ENCODE measurements around the gene CCR5AS.

CCR5AS gene

DNA sequence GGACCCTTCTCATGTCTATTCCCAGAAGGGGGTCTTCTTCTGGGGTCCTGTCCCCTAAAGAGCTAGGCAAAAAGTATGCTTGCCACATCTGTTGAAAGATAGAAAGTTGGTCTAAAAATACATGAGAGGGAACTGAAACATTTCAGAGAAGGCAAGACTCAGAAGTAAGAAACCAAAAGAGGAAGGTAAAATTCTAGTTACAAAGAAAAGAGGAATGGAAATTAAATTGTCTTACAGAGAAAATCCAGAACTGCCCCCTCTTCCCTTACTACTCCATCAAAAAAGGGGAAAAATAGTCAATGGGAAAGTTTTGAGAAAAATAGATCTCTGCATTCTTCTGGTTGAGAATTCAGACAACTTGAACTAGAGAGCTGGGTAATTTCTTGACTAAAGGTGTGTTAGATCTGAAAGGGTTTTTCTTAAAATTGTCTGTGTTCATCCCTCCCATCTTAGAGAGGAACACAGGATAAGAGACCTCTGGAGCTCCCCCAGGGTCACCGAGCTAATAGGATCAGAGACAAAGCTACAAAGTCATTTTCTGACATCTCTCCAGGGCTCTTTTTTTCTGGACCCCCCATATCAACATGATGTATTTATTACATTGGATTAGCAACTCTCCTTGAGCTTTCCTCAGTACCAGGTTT is 85.3 kb downstream of the CCR5AS start:
- H3K9me2 ChIP-seq (ENCODE audit: insufficient read depth, low read length): no peaks in the 10 kb centered on the region
- H3K4me3 ChIP-seq (ENCODE audit: low read length): no peak overlapping the region
- no peak overlapping the region for H2AFZ ChIP-seq (ENCODE audit: low read depth, low read length)
- H3K79me2 ChIP-seq (replicated peaks; ENCODE audit: insufficient read depth, low read length): no peaks in the 10 kb centered on the region
- no peak overlapping the region for H3K9ac ChIP-seq (ENCODE audit: low read length)
- no peaks in the 10 kb centered on the region for H3K36me3 ChIP-seq (ENCODE audit: insufficient read depth, low read length)
- TF ChIP-seq EZH2 (IDR thresholded peaks at IDR 0.05; ENCODE audit: borderline replicate concordance, insufficient read depth, low read length, poor library complexity, severe bottlenecking): no peak
- TF ChIP-seq RAD21 (conservative IDR thresholded peaks at IDR 0.05): no peak
- TF ChIP-seq, protein P1, sequence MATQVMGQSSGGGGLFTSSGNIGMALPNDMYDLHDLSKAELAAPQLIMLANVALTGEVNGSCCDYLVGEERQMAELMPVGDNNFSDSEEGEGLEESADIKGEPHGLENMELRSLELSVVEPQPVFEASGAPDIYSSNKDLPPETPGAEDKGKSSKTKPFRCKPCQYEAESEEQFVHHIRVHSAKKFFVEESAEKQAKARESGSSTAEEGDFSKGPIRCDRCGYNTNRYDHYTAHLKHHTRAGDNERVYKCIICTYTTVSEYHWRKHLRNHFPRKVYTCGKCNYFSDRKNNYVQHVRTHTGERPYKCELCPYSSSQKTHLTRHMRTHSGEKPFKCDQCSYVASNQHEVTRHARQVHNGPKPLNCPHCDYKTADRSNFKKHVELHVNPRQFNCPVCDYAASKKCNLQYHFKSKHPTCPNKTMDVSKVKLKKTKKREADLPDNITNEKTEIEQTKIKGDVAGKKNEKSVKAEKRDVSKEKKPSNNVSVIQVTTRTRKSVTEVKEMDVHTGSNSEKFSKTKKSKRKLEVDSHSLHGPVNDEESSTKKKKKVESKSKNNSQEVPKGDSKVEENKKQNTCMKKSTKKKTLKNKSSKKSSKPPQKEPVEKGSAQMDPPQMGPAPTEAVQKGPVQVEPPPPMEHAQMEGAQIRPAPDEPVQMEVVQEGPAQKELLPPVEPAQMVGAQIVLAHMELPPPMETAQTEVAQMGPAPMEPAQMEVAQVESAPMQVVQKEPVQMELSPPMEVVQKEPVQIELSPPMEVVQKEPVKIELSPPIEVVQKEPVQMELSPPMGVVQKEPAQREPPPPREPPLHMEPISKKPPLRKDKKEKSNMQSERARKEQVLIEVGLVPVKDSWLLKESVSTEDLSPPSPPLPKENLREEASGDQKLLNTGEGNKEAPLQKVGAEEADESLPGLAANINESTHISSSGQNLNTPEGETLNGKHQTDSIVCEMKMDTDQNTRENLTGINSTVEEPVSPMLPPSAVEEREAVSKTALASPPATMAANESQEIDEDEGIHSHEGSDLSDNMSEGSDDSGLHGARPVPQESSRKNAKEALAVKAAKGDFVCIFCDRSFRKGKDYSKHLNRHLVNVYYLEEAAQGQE (IDR thresholded peaks at IDR 0.05; ENCODE audit: borderline replicate concordance): no peak
- TF ChIP-seq POLR2AphosphoS5 (IDR thresholded peaks at IDR 0.05): no peak
- no peak for TF ChIP-seq EP300 (conservative IDR thresholded peaks at IDR 0.05; ENCODE audit: poor library complexity, severe bottlenecking)
- no peak for TF ChIP-seq MXI1 (conservative IDR thresholded peaks at IDR 0.05; ENCODE audit: poor library complexity, severe bottlenecking)
- TF ChIP-seq, protein P2, sequence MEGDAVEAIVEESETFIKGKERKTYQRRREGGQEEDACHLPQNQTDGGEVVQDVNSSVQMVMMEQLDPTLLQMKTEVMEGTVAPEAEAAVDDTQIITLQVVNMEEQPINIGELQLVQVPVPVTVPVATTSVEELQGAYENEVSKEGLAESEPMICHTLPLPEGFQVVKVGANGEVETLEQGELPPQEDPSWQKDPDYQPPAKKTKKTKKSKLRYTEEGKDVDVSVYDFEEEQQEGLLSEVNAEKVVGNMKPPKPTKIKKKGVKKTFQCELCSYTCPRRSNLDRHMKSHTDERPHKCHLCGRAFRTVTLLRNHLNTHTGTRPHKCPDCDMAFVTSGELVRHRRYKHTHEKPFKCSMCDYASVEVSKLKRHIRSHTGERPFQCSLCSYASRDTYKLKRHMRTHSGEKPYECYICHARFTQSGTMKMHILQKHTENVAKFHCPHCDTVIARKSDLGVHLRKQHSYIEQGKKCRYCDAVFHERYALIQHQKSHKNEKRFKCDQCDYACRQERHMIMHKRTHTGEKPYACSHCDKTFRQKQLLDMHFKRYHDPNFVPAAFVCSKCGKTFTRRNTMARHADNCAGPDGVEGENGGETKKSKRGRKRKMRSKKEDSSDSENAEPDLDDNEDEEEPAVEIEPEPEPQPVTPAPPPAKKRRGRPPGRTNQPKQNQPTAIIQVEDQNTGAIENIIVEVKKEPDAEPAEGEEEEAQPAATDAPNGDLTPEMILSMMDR (IDR thresholded peaks at IDR 0.05; ENCODE audit: poor library complexity, severe bottlenecking): no peak
- TF ChIP-seq SMC3 (conservative IDR thresholded peaks at IDR 0.05; ENCODE audit: poor library complexity): no peak
- TF ChIP-seq TAF1 (IDR thresholded peaks at IDR 0.05; ENCODE audit: low read depth): no peak
- H3K27ac ChIP-seq (ENCODE audit: low read length): no peak overlapping the region
- H3F3A ChIP-seq (ENCODE audit: insufficient read depth, low read length, poor library complexity, severe bottlenecking): no peaks in the 10 kb centered on the region
- H4K20me1 ChIP-seq (ENCODE audit: insufficient read depth): no peaks in the 10 kb centered on the region
- H3K9me3 ChIP-seq (ENCODE audit: low read length): no peaks in the 10 kb centered on the region
- H3K4me2 ChIP-seq (ENCODE audit: low read length): no peak overlapping the region
- no peaks in the 10 kb centered on the region for H3K27me3 ChIP-seq (ENCODE audit: insufficient read depth, low read depth, low read length)

DNA sequence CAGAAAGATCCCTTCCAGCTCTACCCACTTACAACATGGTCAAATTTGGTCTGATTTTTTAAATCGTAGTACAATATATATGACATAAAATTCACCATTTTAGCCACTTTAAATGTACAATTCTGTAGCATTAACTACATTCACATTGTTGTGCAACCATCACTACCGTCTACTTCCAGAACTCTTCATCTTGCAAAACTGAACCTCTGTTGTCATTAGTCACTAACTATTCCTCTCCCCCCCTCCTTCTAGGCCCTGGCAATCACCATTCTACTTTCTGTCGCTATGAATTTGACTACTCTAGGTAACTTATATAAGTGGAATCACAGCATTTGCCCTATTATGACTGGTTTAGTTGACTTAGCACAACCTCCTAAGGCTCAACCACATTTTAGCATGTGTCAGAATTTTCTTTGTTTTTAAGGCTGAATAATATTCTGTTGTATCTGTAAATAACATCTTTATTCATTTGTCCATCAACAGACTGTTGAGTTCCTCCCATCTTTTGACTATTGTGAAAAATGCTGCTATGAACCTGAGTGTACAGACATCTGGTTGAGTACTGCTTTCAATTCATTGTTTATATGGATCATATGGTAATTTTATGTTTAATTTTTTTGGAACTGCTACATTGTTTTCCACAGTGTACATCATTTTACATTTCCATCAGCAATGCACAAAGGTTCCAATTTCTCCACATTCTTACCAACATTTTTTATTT is 88.5 kb downstream of the CCR5AS start:
- H3K9me2 ChIP-seq (ENCODE audit: insufficient read depth, low read length): no peaks in the 10 kb centered on the region
- no peak overlapping the region for H2AFZ ChIP-seq (ENCODE audit: low read depth, low read length)
- H3K9me3 ChIP-seq (ENCODE audit: low read length): no peaks in the 10 kb centered on the region
- H3K27me3 ChIP-seq (ENCODE audit: insufficient read depth, low read depth, low read length): no peaks in the 10 kb centered on the region
- TF ChIP-seq EZH2 (IDR thresholded peaks at IDR 0.05; ENCODE audit: borderline replicate concordance, insufficient read depth, low read length, poor library complexity, severe bottlenecking): no peak
- no peak for TF ChIP-seq SMC3 (conservative IDR thresholded peaks at IDR 0.05; ENCODE audit: poor library complexity)
- TF ChIP-seq, protein P2 (IDR thresholded peaks at IDR 0.05; ENCODE audit: poor library complexity, severe bottlenecking): no peak
- TF ChIP-seq RAD21 (conservative IDR thresholded peaks at IDR 0.05): no peak
- TF ChIP-seq, protein P1 (IDR thresholded peaks at IDR 0.05; ENCODE audit: borderline replicate concordance): no peak
- TF ChIP-seq MXI1 (conservative IDR thresholded peaks at IDR 0.05; ENCODE audit: poor library complexity, severe bottlenecking): no peak
- TF ChIP-seq POLR2AphosphoS5 (IDR thresholded peaks at IDR 0.05): no peak
- TF ChIP-seq TAF1 (IDR thresholded peaks at IDR 0.05; ENCODE audit: low read depth): no peak
- no peak for TF ChIP-seq EP300 (conservative IDR thresholded peaks at IDR 0.05; ENCODE audit: poor library complexity, severe bottlenecking)
- H3K9ac ChIP-seq (ENCODE audit: low read length): no peak overlapping the region
- no peak overlapping the region for H3K4me2 ChIP-seq (ENCODE audit: low read length)
- H3K4me3 ChIP-seq (ENCODE audit: low read length): no peak overlapping the region
- no peaks in the 10 kb centered on the region for H3K79me2 ChIP-seq (replicated peaks; ENCODE audit: insufficient read depth, low read length)
- no peak overlapping the region for H3K27ac ChIP-seq (ENCODE audit: low read length)
- no peaks in the 10 kb centered on the region for H4K20me1 ChIP-seq (ENCODE audit: insufficient read depth)
- H3F3A ChIP-seq (ENCODE audit: insufficient read depth, low read length, poor library complexity, severe bottlenecking): no peaks in the 10 kb centered on the region
- H3K36me3 ChIP-seq (ENCODE audit: insufficient read depth, low read length): no peaks in the 10 kb centered on the region
